GM18951 (cell line): ENCODE results near the gene TARBP1.

Experiments
- POLR2A ChIP-seq: IDR thresholded peaks from 4 replicates; pipeline ENCODE4 v1.6.1; 2011; ENCODE audit warnings: mild to moderate bottlenecking; ENCODE audit not compliant: insufficient read length, insufficient read depth; ENCODE audit errors: extremely low read depth
- in situ Hi-C: fragments of 300-500 bp; cut with MboI; formaldehyde crosslinking; loops from one replicate; pipeline ENCODE4 v1.12.0; 2022; ENCODE audit warnings: low sequenced_read_pairs, mixed read lengths, inconsistent platforms; ENCODE audit not compliant: unreplicated experiment

Gene TARBP1

DNA sequence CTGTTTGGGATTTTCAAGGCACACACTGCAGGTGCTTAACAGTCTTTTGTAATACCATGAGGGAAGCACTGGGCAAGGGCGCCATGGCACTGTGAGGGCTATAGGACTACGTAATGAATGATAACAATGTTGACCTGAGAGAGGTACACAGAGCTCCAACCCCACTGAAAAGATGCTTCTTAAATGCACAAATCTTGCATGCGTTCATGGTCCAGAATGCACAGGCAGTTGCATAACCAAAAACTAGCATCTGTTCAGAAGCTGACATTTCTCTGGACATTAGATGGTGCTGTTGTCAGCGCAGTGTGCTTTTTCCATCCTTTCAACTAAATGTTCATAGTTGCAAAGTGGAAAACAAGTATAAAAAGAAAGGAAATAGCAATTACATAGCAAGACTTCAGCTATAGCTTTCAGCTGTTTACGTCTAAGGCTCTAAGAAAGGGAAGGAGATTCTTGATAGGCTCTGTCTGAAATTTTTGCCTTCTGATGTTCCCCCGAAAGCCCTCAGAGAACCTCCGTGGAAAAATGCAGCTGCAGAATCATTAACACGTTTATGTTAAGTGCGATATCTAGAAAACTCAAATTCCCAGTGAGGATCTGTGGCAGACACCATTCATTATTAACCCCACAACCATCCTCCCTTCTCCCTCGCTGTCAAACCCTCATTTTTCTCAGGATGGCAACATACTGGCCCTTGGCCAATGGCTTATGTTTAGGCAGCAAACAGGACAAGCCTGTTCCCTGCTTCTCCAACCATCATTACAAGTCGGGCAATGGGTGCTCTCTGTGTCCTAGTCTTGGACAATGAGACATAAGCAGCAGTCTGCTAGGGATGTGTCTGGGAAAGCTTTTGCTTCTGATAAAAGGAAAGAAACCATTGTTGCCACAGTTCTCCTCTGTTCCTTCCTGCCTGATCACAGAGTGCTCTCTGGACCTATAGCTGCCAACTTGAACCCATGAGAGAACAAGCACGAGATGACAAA lies 8.2 kb upstream of the TARBP1 start:
- no peak for TF ChIP-seq POLR2A
- in situ Hi-C loops: loop anchor here (25.0 kb wide), 3 partner anchors 275 to 925 kb away; no protein-coding TSS in a partner anchor

DNA sequence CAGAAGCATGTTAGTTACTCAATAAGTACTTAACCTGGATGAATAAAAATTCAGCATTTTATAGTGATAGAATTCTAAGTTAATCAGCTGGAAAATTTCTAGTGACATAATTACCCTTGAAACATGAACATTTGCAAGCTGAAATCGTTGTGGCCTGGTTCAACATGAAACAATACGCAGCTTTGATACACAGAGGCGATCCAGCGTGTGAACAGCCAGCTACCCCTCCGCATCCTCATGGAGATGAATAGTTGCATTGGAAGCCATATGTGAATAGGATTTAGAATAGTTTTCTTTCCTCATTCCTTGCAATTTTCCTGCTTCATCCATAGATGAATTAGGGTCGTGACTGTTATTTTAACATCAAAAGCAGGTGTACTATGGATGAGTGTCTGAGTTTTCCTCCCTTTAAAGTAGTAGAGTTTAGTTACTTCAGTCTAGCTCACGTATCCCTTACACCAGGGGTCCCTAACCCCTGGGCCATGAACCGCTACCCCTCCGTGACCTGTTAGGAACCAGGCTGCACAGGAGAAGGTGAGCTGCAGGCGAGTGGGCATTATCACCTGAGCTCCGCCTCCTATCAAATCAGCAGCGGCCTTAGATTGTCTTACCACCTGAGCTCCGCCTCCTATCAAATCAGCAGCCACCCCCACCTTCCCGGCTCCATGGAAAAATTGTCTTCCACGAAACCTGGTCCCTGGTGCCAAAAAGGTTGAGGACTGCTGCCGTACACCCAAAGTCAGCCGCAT lies 6.2 kb upstream of the TARBP1 start:
- in situ Hi-C loops: loop anchor here (25.0 kb wide), 3 partner anchors 277 to 927 kb away; no protein-coding TSS in a partner anchor
- no peak for TF ChIP-seq POLR2A

DNA sequence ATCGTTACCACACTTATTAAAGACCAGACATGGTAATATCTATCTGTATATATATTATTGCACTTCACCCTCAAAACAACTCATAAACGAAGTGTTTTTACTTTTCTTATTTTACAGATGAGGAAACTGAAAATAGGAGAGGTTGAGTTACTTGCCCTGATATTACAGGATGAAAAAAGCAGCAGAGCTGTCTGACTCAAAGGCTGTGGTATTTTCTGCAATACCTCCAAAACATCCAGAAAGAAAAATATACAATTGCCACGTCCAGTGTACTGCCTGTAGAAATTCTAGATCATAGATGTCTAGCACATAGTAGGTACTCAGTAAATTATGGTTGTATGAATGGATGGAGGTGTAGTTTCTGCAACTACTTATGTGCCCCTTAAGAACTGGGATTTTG lies 5.2 kb upstream of the TARBP1 start:
- in situ Hi-C loops: loop anchor here (25.0 kb wide), 3 partner anchors 278 to 928 kb away; no protein-coding TSS in a partner anchor
- TF ChIP-seq POLR2A: no peak

DNA sequence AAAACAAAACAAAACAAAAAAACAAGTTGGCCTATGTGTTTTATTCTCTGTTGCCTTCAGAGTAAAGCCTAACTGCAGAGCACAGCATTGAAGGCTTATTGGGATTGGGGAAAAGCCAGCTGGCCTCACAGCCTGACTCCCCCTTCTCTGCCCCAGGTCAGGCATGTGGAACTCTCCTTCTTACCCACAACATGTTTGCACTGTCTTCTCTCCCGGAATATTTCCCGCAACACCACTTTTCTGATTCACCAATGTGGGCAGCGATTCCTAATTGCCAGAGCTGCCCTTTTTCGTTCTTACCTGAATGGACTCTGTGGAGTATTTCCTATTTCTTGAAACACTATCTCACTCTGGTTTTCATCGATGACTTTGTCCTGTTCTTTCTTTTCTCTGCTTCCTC lies 2.8 kb upstream of the TARBP1 start:
- in situ Hi-C loops: loop anchor here (25.0 kb wide), 3 partner anchors 281 to 931 kb away; no protein-coding TSS in a partner anchor
- no peak for TF ChIP-seq POLR2A

DNA sequence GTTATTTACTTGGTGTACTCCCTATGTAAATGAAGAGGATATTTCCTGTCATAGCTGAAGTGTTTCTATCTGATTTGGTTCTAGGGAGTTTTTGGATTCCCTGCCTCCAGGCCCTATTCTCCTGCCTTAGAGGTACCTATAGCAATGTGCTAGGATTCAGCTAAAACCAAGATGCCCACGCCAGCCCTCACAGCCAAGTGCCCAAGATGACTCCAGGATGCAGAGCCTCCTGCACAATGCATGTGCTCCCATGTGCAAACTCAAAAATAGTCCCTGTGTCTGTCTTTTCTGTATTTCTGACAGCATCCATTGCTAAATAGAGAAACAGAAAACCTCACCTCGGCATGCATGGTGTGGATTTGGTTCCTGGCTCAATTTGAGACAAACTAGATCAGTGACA lies 887 bp upstream of the TARBP1 start:
- TF ChIP-seq POLR2A: no peak
- in situ Hi-C loops: loop anchor here (10.0 to 25.0 kb wide), 4 partner anchors 95 to 932 kb away; no protein-coding TSS in a partner anchor

DNA sequence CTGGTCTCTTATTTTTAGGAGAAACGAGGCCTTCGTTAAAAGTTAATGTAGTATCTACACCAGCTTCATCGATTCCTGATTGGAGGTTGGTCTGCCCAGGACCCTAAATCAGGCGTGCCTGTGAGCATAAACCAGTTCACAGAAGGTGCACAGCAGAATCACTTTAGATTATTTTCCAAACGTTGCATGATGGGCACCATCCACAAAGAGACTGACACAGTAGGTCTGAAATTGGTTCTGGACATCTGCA lies 256 bp upstream of the TARBP1 start:
- in situ Hi-C loops: loop anchor here (10.0 to 25.0 kb wide), 4 partner anchors 94 to 933 kb away; no protein-coding TSS in a partner anchor
- TF ChIP-seq POLR2A: no peak

DNA sequence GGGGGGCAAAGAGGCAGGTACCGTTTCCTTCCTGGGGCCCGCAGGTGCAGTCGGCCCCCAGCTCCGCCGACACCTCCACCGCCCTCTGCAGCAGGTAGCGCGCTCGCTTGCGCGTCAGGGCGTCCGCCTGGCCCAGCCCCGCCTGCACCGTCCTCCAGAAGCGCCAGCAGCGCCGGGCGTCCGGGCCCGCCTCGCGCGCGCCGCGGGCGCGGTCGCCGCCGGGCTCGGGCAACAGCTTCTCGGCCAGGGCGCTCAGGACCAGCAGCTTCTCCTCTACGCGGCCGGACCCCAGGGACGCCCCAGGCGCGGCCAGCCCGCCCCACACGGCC lies 863 bp downstream of the TARBP1 start:
- TF ChIP-seq POLR2A: peak; percentile 73
- in situ Hi-C loops: loop anchor here (10.0 to 25.0 kb wide), 4 partner anchors 93 to 934 kb away; no protein-coding TSS in a partner anchor

DNA sequence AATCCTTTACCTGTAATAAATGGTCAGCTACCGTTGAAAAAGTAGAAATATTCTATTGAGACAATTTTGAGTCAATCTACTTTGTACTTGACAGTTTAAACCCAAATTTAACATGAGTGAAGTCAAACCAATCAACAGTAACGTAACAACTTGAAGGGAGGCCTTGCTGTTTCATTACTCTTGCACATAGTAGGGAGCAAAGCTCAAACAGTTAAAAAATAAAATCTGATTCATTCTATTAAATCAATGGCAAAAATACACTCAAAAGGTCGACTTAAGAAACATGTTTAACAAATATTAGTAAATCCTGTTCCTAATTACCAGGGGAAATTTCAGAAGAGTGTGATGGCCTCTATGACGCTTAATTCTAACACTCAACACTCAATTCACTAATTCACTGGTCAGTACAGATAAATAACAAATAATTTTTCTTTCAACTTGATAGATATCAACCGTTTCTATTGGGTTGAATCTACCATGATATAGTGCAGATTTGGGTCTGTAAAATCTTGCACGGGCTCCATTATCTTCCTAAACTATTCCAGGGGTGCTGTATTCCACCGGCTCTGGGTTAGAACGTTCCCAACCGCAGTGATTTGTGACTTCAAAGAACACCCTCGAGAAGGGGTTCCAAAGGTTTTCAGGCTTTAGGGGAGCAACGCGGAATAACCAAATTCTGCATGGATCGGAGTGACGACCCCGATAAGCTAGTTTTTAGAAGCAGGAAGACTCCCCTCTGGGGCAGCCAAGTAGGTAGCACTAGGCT lies 1.4 kb downstream of the TARBP1 start:
- TF ChIP-seq POLR2A: no peak
- in situ Hi-C loops: loop anchor here (10.0 to 25.0 kb wide), 4 partner anchors 93 to 935 kb away; no protein-coding TSS in a partner anchor

DNA sequence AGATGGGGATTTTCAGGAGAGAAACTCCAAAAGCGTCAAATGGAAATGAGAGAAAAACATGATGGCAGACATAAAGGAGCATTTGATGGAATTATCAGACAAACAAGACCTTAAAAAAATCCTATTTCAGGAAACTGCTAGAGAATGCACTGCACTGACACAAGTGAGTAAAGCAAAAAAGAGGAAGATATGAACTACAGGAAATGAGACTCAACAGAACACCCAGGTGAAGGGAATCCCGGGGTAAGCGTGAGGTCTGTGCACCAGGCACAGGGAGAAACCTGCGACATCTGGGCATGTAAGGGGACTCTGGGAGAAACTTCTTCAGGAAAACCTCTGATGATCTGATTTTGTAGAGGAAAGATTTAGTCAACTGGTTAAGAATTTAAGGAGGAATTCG lies 2.8 kb downstream of the TARBP1 start:
- TF ChIP-seq POLR2A: no peak
- in situ Hi-C loops: loop anchor here (10.0 to 25.0 kb wide), 4 partner anchors 91 to 936 kb away; no protein-coding TSS in a partner anchor

DNA sequence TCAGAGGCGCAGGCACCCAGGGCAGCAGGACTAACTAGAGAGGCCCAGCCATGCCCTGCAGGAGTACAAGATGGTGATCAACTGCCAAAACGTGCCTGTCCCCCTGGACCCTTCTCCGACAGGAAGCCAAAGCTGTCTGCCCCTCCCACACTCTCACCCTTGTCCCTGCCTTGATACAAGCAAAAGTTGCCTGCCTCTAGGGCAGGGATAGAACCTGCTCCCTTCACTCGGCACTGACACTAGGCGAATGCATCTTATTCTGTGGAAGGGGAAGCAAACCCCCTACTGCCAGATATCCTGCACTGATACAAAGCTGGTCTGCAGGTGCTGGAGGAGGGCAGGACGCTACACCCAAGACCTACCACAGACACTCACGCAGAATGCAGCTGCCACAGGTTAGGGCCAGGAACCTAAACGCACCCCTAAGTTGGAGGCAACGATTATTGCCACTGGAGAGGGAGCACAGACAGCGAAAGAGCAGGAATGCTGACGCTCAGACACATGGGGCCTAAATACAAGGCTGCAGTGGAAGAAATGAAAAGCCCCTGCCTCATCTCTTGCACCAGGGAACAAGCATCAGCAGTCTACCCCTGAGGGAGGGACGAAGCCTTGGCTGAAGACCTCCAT lies 3.7 kb downstream of the TARBP1 start:
- TF ChIP-seq POLR2A: no peak
- in situ Hi-C loops: loop anchor here (10.0 to 25.0 kb wide), 4 partner anchors 90 to 937 kb away; no protein-coding TSS in a partner anchor

DNA sequence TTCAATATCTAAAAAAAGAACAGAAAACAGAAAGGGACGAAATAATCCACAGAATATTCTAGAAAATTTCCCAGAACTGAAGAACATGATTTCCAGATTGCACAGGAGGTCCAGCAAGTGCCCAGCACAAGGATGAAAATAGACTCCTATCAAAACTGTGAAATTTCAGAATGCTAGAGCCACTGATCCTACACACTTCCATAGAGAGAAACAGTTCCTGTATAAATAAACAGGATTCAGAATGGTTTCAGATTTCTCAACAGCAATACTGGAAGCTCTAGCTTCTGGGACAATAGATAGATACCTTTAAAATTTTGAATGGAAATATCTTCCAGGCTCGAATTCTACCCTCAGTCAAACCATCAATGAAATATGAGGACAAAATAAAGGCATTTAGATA lies 4.6 kb downstream of the TARBP1 start:
- in situ Hi-C loops: loop anchor here (10.0 kb wide), 1 partner anchor 90 kb away; no protein-coding TSS in a partner anchor
- TF ChIP-seq POLR2A: no peak

DNA sequence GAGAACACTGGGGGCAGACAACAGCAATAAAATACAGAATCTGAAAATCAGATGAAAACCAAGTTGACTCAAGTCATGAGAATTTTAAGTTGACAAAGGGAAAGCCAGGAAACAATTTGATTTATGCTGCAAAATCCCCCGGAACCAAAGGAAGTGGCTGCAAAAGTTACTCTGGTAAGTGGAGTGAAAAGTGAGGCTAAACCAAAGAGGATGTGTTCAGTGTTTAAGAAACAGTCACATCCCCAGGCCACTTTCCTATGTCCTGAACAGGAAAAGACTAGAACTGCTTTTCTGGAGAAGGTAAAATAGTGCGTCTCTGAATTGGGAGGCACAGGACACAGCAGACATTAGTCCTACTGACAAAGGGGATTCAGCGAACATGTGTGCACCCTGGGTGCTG lies 5.9 kb downstream of the TARBP1 start:
- no peak for TF ChIP-seq POLR2A
- in situ Hi-C loops: loop anchor here (10.0 kb wide), 1 partner anchor 88 kb away; no protein-coding TSS in a partner anchor
